SH-SY5Y (cell line): ENCODE measurements around the gene SMAP1.

Experiments used
- GATA2 ChIP-seq: IDR thresholded peaks from 2 replicates; pipeline ENCODE4 v1.6.1; 2011; ENCODE audit warnings: mild to moderate bottlenecking, low read depth, low read length
- GATA3 ChIP-seq: IDR thresholded peaks from 2 replicates; pipeline ENCODE4 v1.6.1; 2011; ENCODE audit warnings: low read depth, mild to moderate bottlenecking, low read length, moderate library complexity

GRCh38 chr6:70667711-70668498 lies at the start of gene SMAP1:
- TF ChIP-seq GATA2 = no peak
- TF ChIP-seq GATA3 = no peak
